H54 (cell line): ENCODE data around the gene KRT5.

Source experiments
- DNase-seq: peaks from one replicate; pipeline ENCODE4 v3.0.0; 2011; ENCODE audit warnings: low spot score, mixed read lengths; ENCODE audit not compliant: insufficient read length
- FAIRE-seq: peaks from 3 replicates; lab custom pipeline; 2011; peaks lifted over from hg19 to GRCh38; lab: Jason Lieb, UNC
- POLR2A ChIP-seq: IDR thresholded peaks from 2 replicates; pipeline ENCODE4 v1.6.1; 2011; ENCODE audit warnings: low read depth, mild to moderate bottlenecking, low read length

Gene KRT5

GRCh38 chr12:52519826-52520662 is at the start of gene KRT5:
KRT5 (minus strand) TSS chr12:52520394; CDS start chr12:52520296, 98 bp downstream.
- no peak for DNase-seq
- FAIRE-seq: no peak
- no peak for TF ChIP-seq POLR2A

- no peak for DNase-seq
- no peak for FAIRE-seq
- TF ChIP-seq POLR2A: no peak
These were observed 47.9 kb upstream of the KRT5 start for GRCh38 chr12:52568111-52568510.

- TF ChIP-seq POLR2A: no peak
- DNase-seq (no peak), FAIRE-seq (no peak)
These were observed 46.7 kb upstream of the KRT5 start for GRCh38 chr12:52566847-52567291.

GRCh38 chr12:52564582-52564981 is 44.4 kb upstream of the KRT5 start:
- DNase-seq (no peak), FAIRE-seq (no peak)
- no peak for TF ChIP-seq POLR2A

- no peak for TF ChIP-seq POLR2A
- FAIRE-seq: no peak
- DNase-seq: peak; percentile 24
These were observed 41.8 kb upstream of the KRT5 start for GRCh38 chr12:52561880-52562449.

GRCh38 chr12:52559979-52560378 is 39.8 kb upstream of the KRT5 start:
- FAIRE-seq (no peak), DNase-seq (no peak)

GRCh38 chr12:52558781-52559445 is 38.7 kb upstream of the KRT5 start:
- DNase-seq (no peak), FAIRE-seq (no peak)
- TF ChIP-seq POLR2A: no peak

More at GRCh38 chr12:52559979-52560378, 39.8 kb upstream of the KRT5 start:
- TF ChIP-seq POLR2A: no peak

- FAIRE-seq (no peak), DNase-seq (no peak)
- TF ChIP-seq POLR2A: no peak
These were observed 37.3 kb upstream of the KRT5 start for GRCh38 chr12:52557476-52557875.

GRCh38 chr12:52555577-52555976 is 35.4 kb upstream of the KRT5 start:
- TF ChIP-seq POLR2A: no peak
- no peak for FAIRE-seq
- no peak for DNase-seq

- TF ChIP-seq POLR2A: no peak
- FAIRE-seq (no peak), DNase-seq (no peak)
These were observed 32.5 kb upstream of the KRT5 start, which contains the start of gene KRT71 for GRCh38 chr12:52552681-52553195. KRT71 (minus strand) TSS chr12:52553145; CDS start chr12:52553077, 68 bp downstream.

- no peak for TF ChIP-seq POLR2A
- no peak for FAIRE-seq
- no peak for DNase-seq
These were observed 31.9 kb upstream of the KRT5 start for GRCh38 chr12:52552055-52552454.

GRCh38 chr12:52551216-52551865 is 31.1 kb upstream of the KRT5 start:
- DNase-seq (no peak), FAIRE-seq (no peak)
- no peak for TF ChIP-seq POLR2A

GRCh38 chr12:52546126-52546525 is 25.9 kb upstream of the KRT5 start:
- DNase-seq (no peak), FAIRE-seq (no peak)
- no peak for TF ChIP-seq POLR2A
